A549 (cell line): ENCODE results near the gene ABCG8. TPM values are rescaled to one million over a fixed set of nuclear protein-coding genes. Genes with fewer than 3 reads are reported as not detected.

Source experiments
- ATAC-seq, 2 experiments: fragments of 200-7000 bp in 1 of 2; fragments of >200 bp in 1 of 2; cut with Nextera tagmentation in 1 of 2; cut with Tn5 transposase in 1 of 2; 3 replicates each; pipeline versions ENCODE4 v1.8.0 to v1.9.1; 2018 to 2020; ENCODE audit warnings: mild to moderate bottlenecking in 1 of 2, moderate library complexity in 1 of 2
- CTCF ChIA-PET: fragments of 300-600 bp; sonication (Branson Sonifier 250); formaldehyde crosslinking; extraction: SDS; loops from one replicate; lab custom pipeline; 2021; ENCODE audit warnings: antibody characterized with exemption, inconsistent platforms; lab: Yijun Ruan, JAX
- POLR2A ChIA-PET: fragments of 350-600 bp; formaldehyde crosslinking; extraction: SDS; loops from one replicate; lab custom pipeline; 2021; ENCODE audit warnings: antibody characterized with exemption, inconsistent platforms; lab: Yijun Ruan, JAX
- DNase-seq, 2 experiments: peaks; one replicate each; pipeline versions ENCODE4 v3.0.0 to v3.0.0-alpha.2; 2011 to 2016; ENCODE audit warnings: low read depth in 1 of 2, low spot score in 1 of 2
- FAIRE-seq: peaks from 2 replicates; lab custom pipeline; 2011; peaks lifted over from hg19 to GRCh38; lab: Jason Lieb, UNC
- H3K27ac ChIP-seq, 2 experiments: fragments of >200 bp; sonication (Bioruptor Twin); formaldehyde crosslinking; 3 replicates each; pipeline ENCODE4 v1.5.1; 2016 to 2017
- H3K4me1 ChIP-seq: fragments of >200 bp; sonication (Bioruptor Twin); formaldehyde crosslinking; 3 replicates; pipeline ENCODE4 v1.6.1; 2016
- H3K4me2 ChIP-seq: fragments of >200 bp; sonication (Bioruptor Twin); formaldehyde crosslinking; 3 replicates; pipeline ENCODE4 v1.6.1; 2016
- H3K4me3 ChIP-seq: fragments of >200 bp; sonication (Bioruptor Twin); formaldehyde crosslinking; 3 replicates; pipeline ENCODE4 v1.5.1; 2016
- H3K9me3 ChIP-seq: fragments of >200 bp; sonication (Bioruptor Twin); formaldehyde crosslinking; 3 replicates; pipeline ENCODE4 v1.6.1; 2016
- CBX2 ChIP-seq: fragments of 200-600 bp; sonication (generic); IDR thresholded peaks from 2 replicates; pipeline ENCODE4 v1.6.1; 2016; ENCODE audit warnings: low read depth, mild to moderate bottlenecking, borderline replicate concordance
- EHMT2 ChIP-seq: fragments of 200-600 bp; sonication (generic); IDR thresholded peaks from 2 replicates; pipeline ENCODE4 v1.6.1; 2016; ENCODE audit warnings: antibody characterized with exemption, low read depth, mild to moderate bottlenecking, moderate library complexity
- EP300 ChIP-seq, 2 experiments: fragments of >200 bp; sonication (Bioruptor Twin); formaldehyde crosslinking; IDR thresholded peaks; 2 replicates in 1 of 2; 3 replicates in 1 of 2; pipeline ENCODE4 v1.6.1; 2016 to 2017
- ESRRA ChIP-seq: fragments of 150-350 bp; IDR thresholded peaks from 2 replicates; pipeline ENCODE4 v1.6.1; 2014; ENCODE audit warnings: mild to moderate bottlenecking, low read length, borderline replicate concordance
- FOSB ChIP-seq: fragments of 250-450 bp; sonication (Bioruptor Pico); IDR thresholded peaks from 2 replicates; pipeline ENCODE4 v1.5.0; 2020; ENCODE audit warnings: mild to moderate bottlenecking, moderate library complexity
- FOSL2 ChIP-seq, 2 experiments: fragments of 450-650 bp in 1 of 2; fragments of >200 bp in 1 of 2; sonication (Bioruptor Twin) in 1 of 2; formaldehyde crosslinking; IDR thresholded peaks; 2 replicates each; pipeline versions ENCODE4 v1.5.0 to v1.6.1; 2016 to 2020; ENCODE audit warnings: mild to moderate bottlenecking in 1 of 2, moderate library complexity in 1 of 2
- FOXS1 ChIP-seq: fragments of 250-450 bp; sonication (Bioruptor Pico); IDR thresholded peaks from 2 replicates; pipeline ENCODE4 v1.5.0; 2020; ENCODE audit warnings: mild to moderate bottlenecking, moderate library complexity
- HDAC2 ChIP-seq: fragments of 200-600 bp; sonication (generic); IDR thresholded peaks from 2 replicates; pipeline ENCODE4 v1.6.1; 2016
- HEYL ChIP-seq: fragments of 250-450 bp; sonication (Bioruptor Pico); IDR thresholded peaks from 2 replicates; pipeline ENCODE4 v1.8.0; 2021; ENCODE audit warnings: mild to moderate bottlenecking, moderate library complexity
- HOXA7 ChIP-seq: fragments of 250-450 bp; sonication (Bioruptor Pico); IDR thresholded peaks from 2 replicates; pipeline ENCODE4 v1.5.0; 2020; ENCODE audit warnings: mild to moderate bottlenecking, moderate library complexity
- HOXB13 ChIP-seq: fragments of 250-450 bp; sonication (Bioruptor Pico); IDR thresholded peaks from 2 replicates; pipeline ENCODE4 v1.5.0; 2020; ENCODE audit warnings: low read depth, mild to moderate bottlenecking, moderate library complexity
- HOXB5 ChIP-seq: fragments of 250-450 bp; sonication (Bioruptor Pico); IDR thresholded peaks from 2 replicates; pipeline ENCODE4 v1.5.0; 2020; ENCODE audit warnings: mild to moderate bottlenecking, moderate library complexity
- JUN ChIP-seq, 2 experiments: fragments of >200 bp; sonication (Bioruptor Twin); formaldehyde crosslinking; IDR thresholded peaks; 2 replicates in 1 of 2; 3 replicates in 1 of 2; pipeline ENCODE4 v1.6.1; 2016 to 2017
- JUNB ChIP-seq: fragments of >200 bp; sonication (Bioruptor Twin); formaldehyde crosslinking; IDR thresholded peaks from 2 replicates; pipeline ENCODE4 v1.6.1; 2016
- KDM5A ChIP-seq: fragments of 200-600 bp; sonication (generic); IDR thresholded peaks from 2 replicates; pipeline ENCODE4 v1.6.1; 2016; ENCODE audit warnings: antibody characterized with exemption, mild to moderate bottlenecking
- MAFK ChIP-seq: fragments of 450-650 bp; IDR thresholded peaks from 2 replicates; pipeline ENCODE4 v1.6.1; 2014; ENCODE audit not compliant: partially characterized antibody
- MYC ChIP-seq: IDR thresholded peaks from 2 replicates; pipeline ENCODE4 v1.6.1; 2012; ENCODE audit warnings: mild to moderate bottlenecking, inconsistent platforms, low read length, improper control_type of control experiment, borderline replicate concordance
- NFE2L2 ChIP-seq: fragments of 150-350 bp; conservative IDR thresholded peaks from 2 replicates; pipeline ENCODE4 v1.6.1; 2014; ENCODE audit warnings: low read length
- PHF8 ChIP-seq: fragments of 200-600 bp; sonication (generic); IDR thresholded peaks from 2 replicates; pipeline ENCODE4 v1.6.1; 2016; ENCODE audit warnings: low read depth, mild to moderate bottlenecking, antibody characterized with exemption, moderate library complexity, borderline replicate concordance
- POLR2AphosphoS2 ChIP-seq: conservative IDR thresholded peaks from 2 replicates; pipeline ENCODE4 v1.6.1; 2012; ENCODE audit warnings: low read length, improper control_type of control experiment, inconsistent platforms
- RARB ChIP-seq: fragments of 250-450 bp; sonication (Bioruptor Pico); IDR thresholded peaks from 2 replicates; pipeline ENCODE4 v1.8.0; 2021; ENCODE audit warnings: mild to moderate bottlenecking, moderate library complexity
- RCOR1 ChIP-seq: fragments of 150-350 bp; IDR thresholded peaks from 2 replicates; pipeline ENCODE4 v1.6.1; 2014; ENCODE audit warnings: antibody characterized with exemption, low read length, low read depth
- RNF2 ChIP-seq: fragments of 200-600 bp; sonication (generic); IDR thresholded peaks from 2 replicates; pipeline ENCODE4 v1.6.1; 2016; ENCODE audit warnings: low read depth, mild to moderate bottlenecking, antibody characterized with exemption, moderate library complexity, borderline replicate concordance
- SREBF2 ChIP-seq: fragments of 450-650 bp; IDR thresholded peaks from 2 replicates; pipeline ENCODE4 v1.6.1; 2014; ENCODE audit warnings: mild to moderate bottlenecking, moderate library complexity
- TFCP2L1 ChIP-seq: fragments of 250-450 bp; sonication (Bioruptor Pico); IDR thresholded peaks from 2 replicates; pipeline ENCODE4 v1.5.0; 2021; ENCODE audit warnings: mild to moderate bottlenecking
- TP53 ChIP-seq: fragments of 250-450 bp; sonication (Bioruptor Pico); IDR thresholded peaks from 2 replicates; pipeline ENCODE4 v1.5.0; 2021; ENCODE audit warnings: mild to moderate bottlenecking, moderate library complexity
- ZC3H11A ChIP-seq: fragments of 450-650 bp; IDR thresholded peaks from 2 replicates; pipeline ENCODE4 v1.6.1; 2014; ENCODE audit warnings: antibody characterized with exemption, mild to moderate bottlenecking
- ZFP36 ChIP-seq: fragments of 450-650 bp; IDR thresholded peaks from 2 replicates; pipeline ENCODE4 v1.6.1; 2014; ENCODE audit warnings: borderline replicate concordance; ENCODE audit not compliant: partially characterized antibody
- ZSCAN20 ChIP-seq: fragments of 250-450 bp; sonication (Bioruptor Pico); IDR thresholded peaks from 2 replicates; pipeline ENCODE4 v1.8.0; 2022; ENCODE audit warnings: mild to moderate bottlenecking, moderate library complexity
- WGBS: methylation state at CpG from one replicate; pipeline ENCODE4 v1.1.6; 2017; ENCODE audit errors: missing lambda C conversion rate; 5-methylcytosine and 5-hydroxymethylcytosine counted together
- polyA plus RNA-seq, 4 experiments: library from polyadenylated mRNA; depleted of rRNA in 3 of 4; stranded (reverse); fragments of >200 nt; fragmentation: RNase III in 1 of 4; extraction: RNeasy Plus Mini Kit Qiagen cat#74134 plus additional on column Dnase treatment in 1 of 4; gene quantifications; 2 replicates in 3 of 4; 3 replicates in 1 of 4; pipeline ENCODE4 v1.2.3, GENCODE V29; 2011 to 2017
- TF ChIP-seq, protein P1 (sequence below): fragments of >200 bp; sonication (Bioruptor Twin); formaldehyde crosslinking; IDR thresholded peaks from 3 replicates; pipeline ENCODE4 v1.5.1; 2016
- TF ChIP-seq, protein P2 (sequence below): IDR thresholded peaks from 2 replicates; pipeline ENCODE4 v1.6.1; 2012; ENCODE audit warnings: low read depth, borderline replicate concordance

Gene ABCG8
- polyA plus RNA-seq, 2 of the 4 experiments (the other 2 are of a cell fraction) = not detected

DNA sequence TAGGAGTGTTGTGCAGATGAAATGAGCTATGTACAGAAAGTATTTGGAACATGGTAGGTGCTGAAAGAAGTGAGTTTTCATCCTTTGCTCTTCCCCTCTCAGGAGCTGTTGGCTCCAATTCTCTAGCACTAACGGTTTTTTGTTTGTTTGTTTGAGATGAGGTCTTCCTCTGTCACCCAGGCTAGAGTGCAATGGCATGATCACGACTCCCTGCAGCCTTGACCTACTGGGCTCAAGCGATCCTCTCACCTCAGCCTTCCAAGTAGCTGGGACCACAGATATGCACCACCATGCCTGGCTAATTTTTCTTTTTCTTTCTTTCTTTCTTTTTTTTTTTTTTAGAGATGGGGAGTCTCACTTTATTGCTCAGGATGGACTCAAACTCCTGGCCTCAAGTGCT, 12.9 kb upstream of the ABCG8 start:
- no peak overlapping the region for H3K4me3 ChIP-seq
- POLR2A ChIA-PET = no interaction called here
- H3K4me2 ChIP-seq = no peak overlapping the region
- TF ChIP-seq HEYL (CRISPR knock-in tag) = no peak
- TF ChIP-seq JUNB = no peak
- no peak for TF ChIP-seq FOSL2 (IDR thresholded peaks at IDR 0.05)
- no peak for TF ChIP-seq FOSL2 (CRISPR knock-in tag; IDR thresholded peaks at IDR 0.05)
- no peak for TF ChIP-seq TP53 (CRISPR knock-in tag)
- no peak for TF ChIP-seq MYC
- TF ChIP-seq HOXA7 (CRISPR knock-in tag) = no peak
- TF ChIP-seq RNF2 = no peak
- TF ChIP-seq MAFK = no peak
- no peak for TF ChIP-seq HOXB13 (CRISPR knock-in tag)
- no peak for TF ChIP-seq CBX2
- TF ChIP-seq ESRRA = no peak
- no peak for TF ChIP-seq EP300 (IDR thresholded peaks at IDR 0.05)
- TF ChIP-seq, protein P1, sequence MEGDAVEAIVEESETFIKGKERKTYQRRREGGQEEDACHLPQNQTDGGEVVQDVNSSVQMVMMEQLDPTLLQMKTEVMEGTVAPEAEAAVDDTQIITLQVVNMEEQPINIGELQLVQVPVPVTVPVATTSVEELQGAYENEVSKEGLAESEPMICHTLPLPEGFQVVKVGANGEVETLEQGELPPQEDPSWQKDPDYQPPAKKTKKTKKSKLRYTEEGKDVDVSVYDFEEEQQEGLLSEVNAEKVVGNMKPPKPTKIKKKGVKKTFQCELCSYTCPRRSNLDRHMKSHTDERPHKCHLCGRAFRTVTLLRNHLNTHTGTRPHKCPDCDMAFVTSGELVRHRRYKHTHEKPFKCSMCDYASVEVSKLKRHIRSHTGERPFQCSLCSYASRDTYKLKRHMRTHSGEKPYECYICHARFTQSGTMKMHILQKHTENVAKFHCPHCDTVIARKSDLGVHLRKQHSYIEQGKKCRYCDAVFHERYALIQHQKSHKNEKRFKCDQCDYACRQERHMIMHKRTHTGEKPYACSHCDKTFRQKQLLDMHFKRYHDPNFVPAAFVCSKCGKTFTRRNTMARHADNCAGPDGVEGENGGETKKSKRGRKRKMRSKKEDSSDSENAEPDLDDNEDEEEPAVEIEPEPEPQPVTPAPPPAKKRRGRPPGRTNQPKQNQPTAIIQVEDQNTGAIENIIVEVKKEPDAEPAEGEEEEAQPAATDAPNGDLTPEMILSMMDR = no peak
- no peak for TF ChIP-seq ZSCAN20 (CRISPR knock-in tag)
- TF ChIP-seq HOXB5 (CRISPR knock-in tag) = no peak
- TF ChIP-seq RARB (CRISPR knock-in tag) = no peak
- TF ChIP-seq, protein P2, sequence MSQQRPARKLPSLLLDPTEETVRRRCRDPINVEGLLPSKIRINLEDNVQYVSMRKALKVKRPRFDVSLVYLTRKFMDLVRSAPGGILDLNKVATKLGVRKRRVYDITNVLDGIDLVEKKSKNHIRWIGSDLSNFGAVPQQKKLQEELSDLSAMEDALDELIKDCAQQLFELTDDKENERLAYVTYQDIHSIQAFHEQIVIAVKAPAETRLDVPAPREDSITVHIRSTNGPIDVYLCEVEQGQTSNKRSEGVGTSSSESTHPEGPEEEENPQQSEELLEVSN = no peak
- TF ChIP-seq NFE2L2 = no peak
- TF ChIP-seq PHF8 = no peak
- FAIRE-seq (no peak), DNase-seq (no peak), ATAC-seq (no peak)
- H3K27ac ChIP-seq = no peak overlapping the region
- 49% methylated on average over 3 of the region's 3 CpGs for WGBS
- H3K4me1 ChIP-seq = no peaks in the 10 kb centered on the region
- H3K9me3 ChIP-seq = no peaks in the 10 kb centered on the region
- CTCF ChIA-PET = interaction anchor here (0.7 to 2.0 kb wide), 3 partner anchors 15 to 52 kb away, joined by 3 to 5 read pairs (median 3); no protein-coding TSS in a partner anchor

DNA sequence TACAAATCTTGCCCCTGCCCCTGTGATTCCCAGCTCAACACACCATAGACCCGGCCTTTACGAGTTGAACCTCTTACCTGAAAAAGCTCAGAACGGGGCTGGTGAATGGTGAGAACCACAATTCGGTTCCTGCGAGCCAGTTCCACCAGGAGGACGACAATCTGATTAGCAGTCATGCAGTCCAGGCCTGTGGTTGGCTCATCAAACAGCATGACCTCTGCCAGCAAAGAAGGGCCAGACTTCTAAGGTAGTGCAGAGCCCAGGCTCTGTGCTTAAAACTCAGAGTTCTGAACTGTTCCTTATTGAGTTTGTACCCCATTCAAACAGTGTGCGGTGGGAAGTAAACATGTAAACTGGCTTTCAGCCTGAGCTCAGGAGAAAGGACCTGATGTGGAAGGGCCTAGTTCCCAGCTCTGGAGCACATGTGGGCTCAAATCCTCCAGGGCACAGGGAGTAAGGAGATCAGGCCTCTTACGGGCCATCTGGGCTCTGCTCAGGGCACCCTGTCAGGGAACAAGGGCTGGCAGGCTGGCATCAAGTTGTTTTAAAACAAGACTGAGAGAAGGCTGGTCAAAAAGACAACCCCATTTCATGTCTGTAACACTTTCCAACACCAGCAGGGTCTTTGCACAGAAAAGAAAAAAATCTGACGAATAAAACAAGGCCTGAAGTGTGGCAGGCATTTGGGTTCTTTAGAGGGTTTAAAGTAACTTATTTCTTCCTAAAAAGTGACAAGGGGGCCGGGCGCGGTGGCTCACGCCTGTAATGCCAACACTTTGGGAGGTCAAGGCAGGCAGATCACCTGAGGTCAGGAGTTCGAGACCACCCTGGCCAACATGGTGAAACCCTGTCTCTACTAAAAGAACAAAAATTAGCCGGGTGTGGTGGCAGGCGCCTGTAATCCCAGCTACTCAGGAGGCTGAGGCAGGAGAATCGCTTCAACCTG, 12.2 kb upstream of the ABCG8 start:
- POLR2A ChIA-PET = no interaction called here
- DNase-seq (no peak), FAIRE-seq (no peak)
- 83% methylated on average over 17 of the region's 17 CpGs for WGBS
- no peak for TF ChIP-seq FOXS1 (CRISPR knock-in tag)
- no peak for TF ChIP-seq KDM5A
- no peak for TF ChIP-seq TFCP2L1 (CRISPR knock-in tag)
- no peak for TF ChIP-seq FOSB
- TF ChIP-seq TP53 (CRISPR knock-in tag) = no peak
- TF ChIP-seq HOXB13 (CRISPR knock-in tag) = no peak
- no peak for TF ChIP-seq FOSL2 (IDR thresholded peaks at IDR 0.05)
- TF ChIP-seq FOSL2 (CRISPR knock-in tag; IDR thresholded peaks at IDR 0.05) = no peak
- TF ChIP-seq POLR2AphosphoS2 = no peak
- no peak for TF ChIP-seq JUN (IDR thresholded peaks at IDR 0.05)
- TF ChIP-seq ZFP36 = no peak
- no peak for TF ChIP-seq RCOR1
- no peak for TF ChIP-seq ZC3H11A
- TF ChIP-seq HDAC2 = no peak
- no peak for TF ChIP-seq EHMT2
- no peak for TF ChIP-seq SREBF2
- TF ChIP-seq, all 56 proteins: peak for 0
- ATAC-seq = no peak
- Histone ChIP-seq H3K4me2 (no peak overlapping the region), H3K4me1 (no peaks in the 10 kb centered on the region), H3K9me3 (no peaks in the 10 kb centered on the region), H3K4me3 (no peak overlapping the region), H3K27ac (no peak overlapping the region)
- CTCF ChIA-PET = interaction anchor here (1.1 to 2.0 kb wide), 2 partner anchors 14 to 51 kb away, joined by 3 to 5 read pairs; no protein-coding TSS in a partner anchor
